Activated T-cell treated with anti-CD3 and anti-CD28 coated beads for 4 hours (primary cell): Measurements from ENCODE around the gene SYNM.

Experiments
- DNase-seq: peaks from one replicate; pipeline ENCODE4 v3.0.0-alpha.2; 2020

Gene SYNM

GRCh38 chr15:99145005-99145404 is 40.1 kb downstream of the SYNM start:
- DNase-seq = no peak

GRCh38 chr15:99145778-99146177 is 40.9 kb downstream of the SYNM start:
- no peak for DNase-seq

GRCh38 chr15:99146661-99147060 is 41.8 kb downstream of the SYNM start:
- no peak for DNase-seq

DNA sequence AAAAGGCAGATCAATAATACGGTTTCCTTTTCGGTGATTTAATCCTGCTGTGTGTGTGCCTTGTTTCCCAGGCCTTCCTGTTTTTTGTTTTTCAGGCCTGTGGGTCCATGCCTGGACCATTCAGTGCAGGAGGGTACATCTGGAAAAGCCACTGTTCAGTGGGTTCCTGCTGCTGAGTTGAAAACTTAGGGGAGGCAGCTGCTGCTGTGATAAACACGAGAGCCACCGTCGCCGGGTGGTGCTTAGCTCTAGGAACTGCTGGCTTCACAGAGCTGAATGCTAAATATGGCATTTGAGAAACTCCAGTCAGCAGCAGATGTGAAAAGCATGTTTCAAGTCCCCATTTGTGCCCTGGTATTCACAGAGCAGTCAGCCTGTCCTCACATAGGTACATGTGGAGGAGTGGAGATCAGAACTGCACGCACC is 44.0 kb downstream of the SYNM start:
- no peak for DNase-seq

DNA sequence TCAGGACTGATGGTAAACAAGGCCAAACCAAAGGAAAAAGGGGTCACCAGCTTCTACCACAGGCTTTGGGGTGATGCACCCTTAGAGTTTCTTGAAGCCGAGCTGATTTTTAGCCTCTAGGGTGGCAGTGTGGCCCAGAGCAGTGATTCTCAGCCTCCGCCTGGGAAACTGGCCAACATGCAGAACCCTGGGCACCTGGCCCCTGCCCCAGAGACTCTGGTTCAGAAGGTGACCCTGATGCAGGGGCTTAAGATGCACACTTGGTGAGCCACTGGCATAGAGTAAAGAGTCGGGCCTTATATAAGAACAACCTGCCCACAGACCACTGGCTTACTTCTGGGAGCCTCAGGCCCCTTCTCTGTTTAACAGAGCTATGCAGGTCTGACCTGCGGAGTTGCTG is 44.5 kb downstream of the SYNM start:
- no peak for DNase-seq

DNA sequence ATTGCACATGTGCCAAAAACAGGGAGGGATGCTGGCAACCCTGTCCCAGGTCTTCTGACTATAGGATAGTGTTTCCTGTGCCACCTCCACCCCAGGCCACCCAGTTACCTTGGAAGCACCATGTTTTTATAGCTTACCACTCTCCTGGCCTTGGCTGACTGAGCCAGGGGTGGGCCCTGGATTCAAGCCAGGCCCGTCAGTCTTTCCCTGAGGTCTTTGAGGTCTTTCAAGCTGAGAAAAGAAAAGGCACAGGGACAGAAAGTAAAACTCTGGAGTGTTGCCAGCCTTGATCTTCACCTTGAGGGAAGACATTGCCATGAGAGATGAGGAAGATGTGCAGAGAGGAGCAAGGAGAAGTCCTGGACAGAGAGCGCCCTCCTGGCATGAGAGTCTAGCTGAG is 46.3 kb downstream of the SYNM start:
- DNase-seq = no peak

- DNase-seq = no peak
These were observed 48.2 kb downstream of the SYNM start for GRCh38 chr15:99153026-99153535.

DNA sequence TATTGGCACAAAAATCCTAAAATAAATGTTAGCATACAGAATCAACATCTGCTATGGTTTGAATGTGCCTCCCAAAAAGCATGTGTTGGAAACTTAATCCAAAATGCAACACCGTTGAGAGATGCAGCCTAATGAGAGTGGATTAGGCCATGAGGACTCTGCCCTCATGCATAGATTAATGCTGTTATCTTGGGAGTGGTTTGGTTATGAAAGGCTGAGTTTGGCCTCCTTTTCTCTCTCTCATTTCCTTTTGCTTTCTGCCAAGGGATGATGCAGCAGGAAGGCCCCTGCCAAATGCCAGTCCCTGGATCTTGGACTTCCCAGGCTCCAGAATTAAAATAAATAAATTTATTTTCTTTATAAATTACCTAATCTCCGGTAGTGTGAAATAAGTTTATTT is 49.4 kb downstream of the SYNM start:
- no peak for DNase-seq

DNA sequence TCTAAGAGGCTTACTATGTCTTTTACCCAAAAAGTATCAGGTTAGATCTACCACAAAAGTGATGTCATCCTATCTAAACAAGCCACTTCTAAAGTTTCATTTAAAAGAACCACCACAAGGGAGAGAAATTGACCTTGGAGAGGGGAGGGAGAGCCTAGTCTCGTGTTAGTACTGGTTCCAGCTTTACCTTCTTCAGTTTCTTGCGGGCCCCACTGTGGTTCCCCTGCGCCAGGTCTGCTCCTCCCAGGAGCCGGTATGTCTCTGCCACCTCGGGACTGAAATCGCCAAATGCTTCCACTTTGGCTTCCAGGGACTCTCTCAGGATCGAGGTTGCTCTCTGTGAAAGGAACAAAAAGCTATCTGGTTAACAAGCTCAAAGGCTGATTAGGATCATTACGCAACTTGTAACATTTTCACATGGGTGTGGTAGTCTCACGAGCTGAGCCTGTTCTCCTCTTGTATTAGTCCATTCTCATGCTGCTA is 51.1 kb downstream of the SYNM start:
- no peak for DNase-seq

DNA sequence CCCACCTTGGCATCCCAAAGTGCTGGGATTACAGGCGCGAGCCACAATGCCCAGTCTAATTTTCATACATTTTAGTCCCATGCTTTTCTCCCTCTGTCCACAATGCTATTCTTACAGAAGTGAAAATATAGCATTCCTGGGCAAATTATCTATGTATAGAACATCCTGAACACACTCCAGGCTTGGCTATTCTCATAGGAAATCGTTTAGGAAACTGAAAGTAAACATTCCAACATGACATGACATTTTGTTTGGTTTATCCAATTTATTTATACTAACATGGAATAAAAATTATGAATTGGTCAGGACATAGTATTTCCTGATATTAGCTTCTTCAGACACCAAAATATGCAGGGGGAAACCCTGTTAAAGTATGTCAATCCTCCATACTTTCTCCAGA is 52.6 kb downstream of the SYNM start:
- no peak for DNase-seq

DNA sequence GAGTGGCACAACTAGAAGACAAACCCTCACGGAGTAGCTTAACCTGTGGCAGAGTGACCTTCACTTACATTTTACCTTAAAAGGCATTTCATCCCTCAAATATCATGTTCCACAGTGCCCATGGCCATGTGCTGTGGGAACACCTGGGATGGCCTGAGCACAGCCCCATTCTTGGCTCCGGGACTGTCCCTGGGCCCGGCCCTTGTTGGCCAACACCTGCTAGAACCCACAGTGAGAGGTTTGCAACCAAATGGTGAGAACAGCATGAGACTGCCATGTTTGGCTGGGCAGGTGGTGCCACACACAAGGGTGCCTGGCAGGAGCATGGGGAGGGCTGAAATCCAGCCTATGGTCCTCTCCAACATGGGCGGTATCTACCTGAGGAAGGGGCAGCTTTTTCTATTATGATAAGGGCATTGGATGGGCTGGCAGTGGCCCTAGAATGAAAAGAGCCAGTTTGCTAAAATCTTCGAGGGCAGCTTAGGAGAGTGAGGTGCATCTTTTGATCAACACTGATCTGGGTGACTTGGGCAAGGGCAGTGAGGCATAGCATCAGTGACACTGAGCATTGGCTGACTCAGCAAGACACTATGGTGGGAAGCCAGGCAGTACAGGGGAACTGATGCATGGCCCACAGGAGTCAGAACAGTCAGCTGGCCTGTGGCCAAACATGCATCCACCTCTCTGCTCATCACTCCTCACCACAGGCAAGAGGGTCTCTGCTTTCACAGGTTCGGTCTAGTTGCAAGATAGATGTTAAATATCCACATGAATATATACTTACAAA is 53.9 kb downstream of the SYNM start:
- DNase-seq = no peak

DNA sequence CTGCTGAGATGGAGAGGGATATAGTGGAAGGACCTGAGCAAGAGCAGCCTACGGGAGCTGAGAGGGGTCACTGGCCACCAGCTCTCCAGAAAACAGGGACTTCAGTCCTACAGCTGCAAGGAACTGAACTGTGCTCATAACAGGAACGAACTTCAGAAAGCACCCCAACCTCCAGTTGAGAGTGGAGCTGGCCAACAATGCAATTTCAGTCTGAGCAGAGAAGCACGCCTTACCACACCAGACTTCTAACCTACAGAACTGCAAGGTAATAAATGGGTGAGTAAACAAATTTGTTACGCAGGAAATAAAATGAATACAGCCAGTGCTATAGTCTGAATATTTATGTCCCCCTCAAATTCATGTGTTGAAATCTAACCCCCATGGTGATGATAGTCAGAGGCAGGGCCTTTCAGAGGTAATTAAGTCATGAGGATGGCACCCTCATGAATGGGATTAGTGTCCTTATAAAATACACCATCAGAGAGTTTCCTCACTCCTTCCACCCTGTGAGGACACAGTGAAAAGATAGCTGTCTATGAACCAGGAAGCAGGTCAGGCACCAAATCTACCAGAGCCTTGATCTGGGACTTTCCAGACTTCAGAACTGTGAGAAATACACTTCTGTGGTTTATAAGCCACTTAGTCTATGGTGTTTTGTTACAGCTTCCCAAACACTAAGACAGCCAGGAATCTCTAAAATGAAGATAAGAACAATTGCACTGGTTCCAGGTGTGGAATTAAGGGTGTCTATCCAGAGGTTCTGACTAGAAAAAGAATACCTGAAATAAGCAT is 58.6 kb downstream of the SYNM start:
- DNase-seq = no peak

DNA sequence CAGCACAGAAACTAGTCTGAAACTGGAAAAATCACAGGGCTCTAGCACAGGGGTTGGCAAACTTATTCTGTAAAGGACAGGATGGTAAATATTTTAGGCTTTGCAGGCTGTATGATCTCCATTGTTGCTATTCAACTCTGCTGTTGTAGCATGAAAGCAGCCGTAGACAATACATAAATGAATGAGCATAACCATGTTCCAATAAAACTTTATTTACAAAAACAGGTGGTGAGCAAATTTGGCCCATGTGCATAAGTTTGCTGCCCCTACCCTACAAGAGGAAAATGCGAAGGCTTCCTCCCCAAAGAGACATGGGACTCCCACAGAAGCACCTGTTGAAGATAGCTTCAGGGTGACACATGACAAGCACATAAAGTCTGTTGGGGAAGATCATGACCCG is 59.2 kb downstream of the SYNM start:
- no peak for DNase-seq

GRCh38 chr15:99165020-99165790 is 60.3 kb downstream of the SYNM start:
- DNase-seq = no peak

GRCh38 chr15:99165956-99166689 is 61.2 kb downstream of the SYNM start:
- no peak for DNase-seq

GRCh38 chr15:99167201-99167600 is 62.3 kb downstream of the SYNM start:
- DNase-seq = no peak

DNA sequence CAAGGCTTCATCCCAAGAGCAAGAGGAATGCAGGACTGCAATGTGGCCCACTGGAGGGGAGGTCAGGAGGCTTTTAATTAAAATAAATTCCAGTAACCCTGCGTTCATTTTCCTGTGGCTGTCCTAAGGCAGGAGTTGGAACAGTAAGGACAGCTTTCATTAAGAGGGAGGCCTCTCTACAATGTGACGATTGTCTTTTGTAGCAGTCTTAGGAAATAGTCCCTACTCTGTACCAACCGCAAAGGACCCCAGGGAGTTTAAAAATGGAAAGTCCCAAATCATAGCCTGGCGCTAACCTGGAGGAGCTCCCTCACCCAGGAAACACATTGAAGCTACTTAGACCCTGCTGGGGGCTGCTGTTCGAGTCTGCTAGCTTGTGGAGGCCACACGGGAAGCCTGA is 62.8 kb downstream of the SYNM start:
- DNase-seq = no peak

GRCh38 chr15:99168601-99169580 is 64.0 kb downstream of the SYNM start:
- DNase-seq = no peak

GRCh38 chr15:99169769-99170311 is 65.0 kb downstream of the SYNM start:
- no peak for DNase-seq

- no peak for DNase-seq
These were observed 65.7 kb downstream of the SYNM start for GRCh38 chr15:99170476-99171065.

DNA sequence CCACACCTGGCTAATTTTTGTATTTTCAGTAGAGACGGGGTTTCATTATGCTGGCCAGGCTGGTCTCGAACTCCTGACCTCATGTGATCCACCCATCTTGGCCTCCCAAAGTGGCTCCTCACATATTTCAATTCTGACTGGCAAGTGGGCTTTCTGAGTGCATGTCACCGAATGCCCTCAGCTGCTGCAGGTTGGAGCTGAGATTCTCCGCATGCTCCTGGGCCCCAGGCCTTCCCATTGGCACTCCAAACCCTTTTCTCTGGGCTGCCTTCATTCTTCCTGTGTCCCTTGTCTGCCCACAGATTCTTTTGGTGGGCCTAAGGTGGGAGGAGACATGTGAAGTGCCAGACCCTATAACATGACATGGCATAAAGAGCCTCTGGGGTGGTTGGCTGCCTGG is 67.3 kb downstream of the SYNM start:
- DNase-seq = no peak
